Ureter (tissue), 1 donor: Measurements from ENCODE around the gene C1RL. TPM values are rescaled to one million over a fixed set of nuclear protein-coding genes. Genes with fewer than 3 reads are reported as not detected.
A peak's percentile ranks its signal among the peaks of the same experiment; 100 is the strongest.

Experiments used
- DNase-seq: peaks from one replicate; pipeline ENCODE4 v3.0.0-alpha.2; 2020; ENCODE audit warnings: low spot score
- total RNA-seq: library from RNA; stranded (reverse); gene quantifications from one replicate; pipeline ENCODE4 v1.2.4, GENCODE V29; 2023
- donor health status: DM: yes; HTN: yes; CAD: no.

The C1RL gene
- total RNA-seq, 1 donor from 2014 or later: 110 TPM

DNA sequence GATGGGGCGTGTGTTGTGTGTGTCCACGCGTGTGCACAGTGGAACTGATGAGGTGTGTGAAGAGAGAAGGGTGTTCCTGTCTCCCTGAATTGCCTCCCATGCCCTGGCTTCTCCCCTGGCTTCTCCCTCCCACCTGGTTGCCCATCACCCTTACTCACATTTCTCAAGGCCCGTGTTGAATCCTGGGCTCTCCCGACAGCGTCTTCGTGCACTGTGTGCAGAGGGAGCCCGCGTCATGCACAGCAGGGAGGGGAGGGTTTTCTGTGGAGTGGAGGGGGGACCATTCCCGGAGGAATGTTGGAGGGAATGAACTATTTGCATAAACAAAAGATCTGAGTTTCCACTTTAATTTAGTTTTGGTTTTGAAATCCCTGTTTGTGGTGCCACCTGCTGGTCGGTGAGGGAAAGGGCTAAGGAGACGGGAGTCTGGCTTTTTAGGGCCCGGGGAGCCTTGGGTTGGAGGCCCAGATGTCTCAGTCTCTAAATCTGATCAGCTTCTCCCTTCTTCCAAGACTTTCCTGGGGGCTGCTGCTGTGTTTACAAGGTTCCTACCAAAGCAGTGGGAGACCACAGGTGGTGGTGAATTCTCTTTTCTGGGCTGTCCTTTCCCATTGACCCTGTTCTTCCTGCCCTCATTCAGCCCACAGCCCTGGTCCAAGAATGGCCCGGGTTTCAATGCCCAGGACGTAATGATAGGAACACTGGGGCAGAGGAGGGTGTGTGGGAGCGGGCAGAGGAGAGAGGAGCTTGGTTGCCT is 16.6 kb downstream of the C1RL start, which contains the start of gene C1R:
C1R (minus strand) TSS at position 217 of the 757 bp plus-strand sequence; CDS start at position 160, 57 bp downstream.
- DNase-seq: peak; percentile 82

- peak; percentile 78 for DNase-seq
These were observed 17.3 kb downstream of the C1RL start for GRCh38 chr12:7091660-7092228.

DNA sequence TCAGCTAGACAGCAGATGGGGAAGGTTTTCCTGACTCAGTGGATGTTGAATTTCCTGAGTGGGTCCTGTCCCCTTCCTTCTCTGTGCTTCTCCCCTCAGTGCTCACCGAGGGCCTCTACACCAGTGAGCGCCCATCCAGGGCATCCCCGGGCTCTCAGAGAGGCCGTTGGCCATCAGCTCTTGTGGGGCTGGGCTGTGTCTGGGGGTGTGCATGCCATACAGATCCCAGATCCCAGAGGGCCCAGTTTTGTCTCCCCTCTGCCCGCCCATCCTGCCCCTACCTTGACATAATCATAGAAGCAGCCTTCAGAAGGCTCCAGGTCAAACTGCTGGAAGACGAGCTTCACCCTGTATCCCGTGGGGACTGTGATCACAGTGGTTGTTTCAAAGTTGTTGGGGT is 17.8 kb downstream of the C1RL start:
- no peak for DNase-seq

GRCh38 chr12:7090222-7090998 is 18.6 kb downstream of the C1RL start:
- DNase-seq: no peak

DNA sequence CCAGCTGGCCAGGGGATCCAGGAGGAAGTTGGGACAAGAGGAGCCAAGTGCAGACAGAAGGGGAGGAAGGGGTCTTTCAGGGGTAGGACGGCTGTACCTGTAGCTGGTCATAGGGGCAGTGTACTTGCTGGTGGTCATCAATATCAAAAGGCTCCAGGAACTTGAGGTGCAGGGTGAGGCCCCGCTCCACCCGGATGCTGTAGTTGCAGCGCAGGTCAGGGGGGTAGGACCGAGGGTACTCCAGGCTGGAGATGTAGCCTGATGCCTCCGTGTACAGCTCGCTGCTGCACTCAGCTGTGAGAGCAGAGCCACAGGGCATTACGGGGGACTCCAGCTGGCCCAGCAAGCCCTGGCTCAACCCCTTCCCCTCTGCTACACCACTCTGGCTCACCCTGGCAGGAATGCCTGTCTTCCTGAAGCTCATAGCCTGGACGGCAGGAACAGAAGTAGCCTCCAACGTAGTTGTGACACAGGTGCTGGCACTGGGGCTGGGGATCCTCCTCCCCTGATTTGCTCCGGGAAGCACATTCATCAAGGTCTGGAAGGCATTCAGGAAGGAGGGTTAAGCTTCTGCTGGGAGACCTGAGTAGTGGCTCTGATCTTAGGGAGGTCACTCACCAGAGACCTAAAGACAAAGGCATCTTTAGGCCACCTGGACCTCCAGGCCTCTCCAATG is 19.7 kb downstream of the C1RL start:
- no peak for DNase-seq

DNA sequence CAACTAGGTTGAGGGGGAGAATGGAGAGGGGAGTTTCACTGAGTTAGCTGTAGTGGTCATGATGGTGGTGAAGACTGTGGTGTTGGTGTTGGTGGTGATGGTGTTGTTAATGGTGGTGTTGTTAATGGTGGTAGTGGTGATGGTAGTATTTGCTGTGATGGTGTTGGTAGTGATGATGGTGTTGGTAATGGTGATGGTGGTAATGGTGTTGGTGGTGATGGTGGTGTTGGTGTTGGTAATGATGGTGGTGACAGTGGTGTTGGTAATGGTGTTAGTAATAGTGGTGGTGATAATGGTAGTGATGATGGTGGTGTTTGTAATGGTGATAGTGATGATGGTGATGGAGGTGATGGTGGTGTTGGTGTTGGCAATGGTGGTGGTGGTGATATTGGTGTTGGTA is 25.9 kb downstream of the C1RL start:
- no peak for DNase-seq

- no peak for DNase-seq
These were observed 28.0 kb downstream of the C1RL start for GRCh38 chr12:7081037-7081436.

DNA sequence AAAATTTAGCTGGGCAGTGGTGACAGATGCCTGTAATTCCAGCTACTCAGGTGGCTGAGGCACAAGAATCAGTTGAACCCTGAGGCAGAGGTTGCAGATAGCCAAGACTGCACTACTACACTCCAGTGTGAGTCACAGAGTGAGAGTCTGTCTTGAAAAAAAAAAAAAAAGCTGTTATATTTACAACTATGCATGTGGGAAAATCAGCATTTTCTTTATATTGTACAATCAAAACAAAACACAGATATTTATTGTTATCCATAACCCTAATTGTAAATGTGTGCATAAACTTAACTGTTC is 29.2 kb downstream of the C1RL start:
- DNase-seq: no peak

DNA sequence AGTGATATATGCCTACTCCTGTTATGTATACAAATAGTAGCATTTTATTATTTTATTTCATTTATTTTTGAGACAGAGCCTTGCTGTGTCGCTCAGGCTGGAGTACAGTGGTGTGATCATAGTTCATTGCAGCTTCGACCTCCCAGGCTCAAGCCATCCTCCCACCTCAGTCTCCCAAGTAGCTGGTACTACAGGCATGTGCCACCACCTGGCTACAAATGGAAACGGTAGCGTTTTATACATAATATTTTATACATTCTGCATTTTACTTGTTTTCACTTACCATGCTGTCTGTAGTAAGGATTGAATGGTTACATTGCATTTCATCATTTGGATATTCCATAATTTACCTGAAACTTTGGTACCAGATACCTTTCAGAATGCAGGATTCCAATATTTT is 30.9 kb downstream of the C1RL start:
- DNase-seq: no peak

DNA sequence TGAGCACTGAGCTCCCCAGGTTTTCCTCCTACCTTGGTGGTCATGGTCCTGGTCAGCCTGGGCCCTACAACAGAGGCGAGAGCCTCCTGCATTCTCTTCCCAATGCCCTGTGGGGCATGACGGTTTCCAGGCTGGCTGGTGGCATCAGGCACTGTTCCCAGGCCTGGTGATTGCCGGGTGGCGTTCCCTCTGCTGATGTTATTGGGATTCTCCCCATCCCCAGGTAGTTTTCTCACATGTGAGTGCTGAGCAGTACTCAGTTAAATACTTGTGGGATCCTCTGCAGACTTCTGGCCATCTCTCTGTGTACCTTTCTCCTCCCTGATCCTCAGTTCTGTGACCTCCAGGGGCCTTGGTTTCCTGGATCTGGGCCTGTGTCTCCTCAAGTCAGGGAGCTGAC is 32.5 kb downstream of the C1RL start:
- DNase-seq: no peak

GRCh38 chr12:7075939-7076338 is 33.1 kb downstream of the C1RL start:
- DNase-seq: no peak

GRCh38 chr12:7075518-7075917 is 33.5 kb downstream of the C1RL start:
- no peak for DNase-seq

- DNase-seq: no peak
These were observed 35.1 kb downstream of the C1RL start for GRCh38 chr12:7073946-7074345.

GRCh38 chr12:7072554-7072953 is 36.5 kb downstream of the C1RL start:
- DNase-seq: no peak

GRCh38 chr12:7072035-7072434 is 37.0 kb downstream of the C1RL start:
- DNase-seq: no peak

- no peak for DNase-seq
These were observed 39.6 kb downstream of the C1RL start for GRCh38 chr12:7069386-7069785.

DNA sequence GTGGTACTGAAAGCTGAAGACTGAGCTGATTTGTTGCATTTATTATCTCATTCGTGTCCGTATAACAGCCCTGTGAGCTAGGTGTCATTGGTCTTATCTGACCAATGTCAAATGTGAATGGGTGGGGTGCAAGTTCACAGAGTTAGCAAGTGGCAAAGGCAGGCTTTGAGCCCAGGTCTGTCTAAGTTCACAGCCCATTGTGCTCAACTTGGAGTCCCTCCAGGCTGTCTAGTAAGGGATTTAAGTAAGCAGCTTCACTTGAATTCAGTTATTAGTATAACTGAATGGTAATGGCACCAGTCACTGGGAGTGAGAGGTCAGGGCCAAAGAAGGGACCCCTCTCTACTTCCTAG is 40.0 kb downstream of the C1RL start:
- DNase-seq: no peak

DNA sequence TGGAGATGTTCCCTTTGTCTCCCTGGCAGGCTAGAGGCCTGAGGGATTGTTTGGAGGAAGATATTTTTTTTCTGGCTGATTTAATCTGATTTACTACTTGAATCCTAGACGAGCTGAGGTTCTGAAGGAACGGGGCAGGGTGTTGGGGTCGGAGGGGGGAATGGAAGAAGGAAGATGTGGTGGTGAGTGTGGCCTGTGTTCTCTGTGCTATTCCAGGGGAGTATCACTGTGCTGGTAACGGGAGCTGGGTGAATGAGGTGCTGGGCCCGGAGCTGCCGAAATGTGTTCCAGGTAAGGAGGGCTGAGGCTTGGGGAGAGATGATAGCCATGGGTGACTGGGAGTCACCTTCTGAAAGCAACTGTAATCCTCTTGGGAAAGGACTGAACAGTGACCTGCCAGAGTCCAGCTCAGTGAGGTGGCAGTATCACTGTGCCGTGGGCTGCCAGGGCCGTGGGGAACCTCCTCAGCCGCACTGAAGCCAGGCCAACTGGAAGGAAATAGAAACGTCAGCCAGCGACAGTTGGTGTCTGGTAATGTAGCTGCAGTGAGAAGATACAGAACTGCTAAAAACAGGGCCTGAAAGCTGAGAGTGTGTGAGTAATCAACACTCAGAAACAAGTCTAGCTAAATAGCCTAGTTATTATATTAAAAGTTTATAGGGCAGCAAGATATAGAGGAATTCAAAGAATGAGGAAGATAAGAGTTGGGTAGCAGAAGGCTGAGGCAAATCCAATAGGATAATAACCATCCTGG is 40.6 kb downstream of the C1RL start:
- DNase-seq: no peak

- no peak for DNase-seq
These were observed 41.9 kb downstream of the C1RL start for GRCh38 chr12:7067096-7067495.

GRCh38 chr12:7066596-7066995 is 42.4 kb downstream of the C1RL start:
- DNase-seq: no peak

DNA sequence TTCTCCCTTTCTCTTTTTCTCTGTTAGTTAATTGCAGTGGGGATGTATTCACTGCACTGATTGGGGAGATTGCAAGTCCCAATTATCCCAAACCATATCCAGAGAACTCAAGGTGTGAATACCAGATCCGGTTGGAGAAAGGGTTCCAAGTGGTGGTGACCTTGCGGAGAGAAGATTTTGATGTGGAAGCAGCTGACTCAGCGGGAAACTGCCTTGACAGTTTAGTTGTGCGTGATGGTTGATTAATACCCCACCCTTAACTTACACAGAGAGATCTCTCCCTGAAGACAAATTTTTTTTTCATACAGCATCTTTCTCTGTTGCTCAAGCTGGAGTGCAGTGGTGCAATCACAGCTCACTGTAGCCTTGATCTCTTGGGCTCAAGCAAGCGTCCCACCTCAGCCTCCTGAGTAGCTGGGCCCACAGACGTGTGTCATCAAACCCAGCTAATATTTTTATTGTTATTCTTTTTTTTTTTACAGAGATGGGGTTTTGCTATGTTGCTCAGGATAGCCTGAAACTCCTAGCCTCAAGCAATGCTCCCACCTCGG is 43.9 kb downstream of the C1RL start:
- DNase-seq: no peak

GRCh38 chr12:7064516-7064915 is 44.5 kb downstream of the C1RL start:
- no peak for DNase-seq
